SK-N-DZ (cell line): Measurements from ENCODE around the gene PLA2G2D.

Experiments
- DNase-seq: peaks from one replicate; pipeline ENCODE4 v3.0.0-alpha.2; 2015; ENCODE audit warnings: low spot score

Gene PLA2G2D

DNA sequence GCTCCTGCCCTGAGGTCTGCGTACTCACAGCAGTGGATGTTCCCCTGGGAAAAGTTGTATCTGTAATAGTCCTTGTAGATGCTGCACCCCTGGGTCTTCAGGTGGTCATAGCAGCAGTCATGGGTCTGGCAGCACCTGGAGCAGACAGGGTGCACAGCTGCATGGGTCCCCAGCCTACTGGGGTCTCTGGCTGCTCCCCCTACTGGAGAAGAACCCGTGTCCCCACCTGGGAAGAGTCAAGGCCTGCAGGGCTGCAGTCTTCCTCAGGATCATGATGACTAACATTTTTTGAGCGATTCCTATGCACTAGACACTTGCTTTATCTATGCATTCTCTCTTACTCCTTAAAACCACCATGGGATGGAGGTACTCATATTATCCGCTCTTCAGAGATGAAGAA lies 3.9 kb downstream of the PLA2G2D start:
- DNase-seq = no peak

- no peak for DNase-seq
Measured at GRCh38 chr1:20114021-20114648, 5.2 kb downstream of the PLA2G2D start.

GRCh38 chr1:20112279-20113000 lies 6.9 kb downstream of the PLA2G2D start:
- DNase-seq = no peak

DNA sequence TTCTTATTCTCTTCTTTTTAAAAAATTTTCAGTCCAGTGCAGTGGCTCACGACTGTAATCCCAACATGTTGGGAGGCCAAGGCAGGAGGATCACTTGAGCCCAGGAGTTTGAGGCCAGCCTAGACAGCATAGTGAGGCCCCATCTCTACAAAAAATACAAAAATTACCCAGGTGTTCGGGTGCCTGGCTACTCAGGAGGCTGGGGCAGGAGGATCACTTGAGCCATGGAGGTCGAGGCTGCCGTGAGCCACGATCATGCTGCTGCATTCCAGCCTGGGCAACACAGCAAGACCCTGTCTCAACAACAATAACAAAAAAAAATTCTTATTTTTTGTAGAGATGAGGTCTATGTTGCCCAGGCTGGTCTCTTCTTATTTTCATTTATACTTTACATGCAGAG lies 7.9 kb downstream of the PLA2G2D start:
- DNase-seq = no peak

DNA sequence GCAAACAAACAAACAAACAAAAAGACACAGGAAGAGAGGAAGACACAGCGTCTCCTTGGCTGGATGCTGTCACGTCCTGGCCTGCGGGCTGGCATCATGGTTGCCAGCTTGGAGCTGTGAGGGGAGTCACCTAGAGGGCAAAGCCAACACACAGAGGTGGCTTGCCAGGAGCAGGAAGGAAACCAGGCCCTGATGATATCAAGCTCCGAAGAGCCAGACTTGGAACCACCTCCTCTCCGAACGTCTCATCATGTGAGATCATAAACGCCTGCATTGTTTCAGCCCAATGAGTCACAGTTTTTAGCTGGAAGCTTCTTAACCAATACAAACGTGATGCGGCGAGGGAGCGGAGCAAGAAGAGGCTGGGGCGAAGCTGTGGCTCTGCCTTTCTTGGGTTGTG lies 8.7 kb downstream of the PLA2G2D start:
- DNase-seq = no peak

DNA sequence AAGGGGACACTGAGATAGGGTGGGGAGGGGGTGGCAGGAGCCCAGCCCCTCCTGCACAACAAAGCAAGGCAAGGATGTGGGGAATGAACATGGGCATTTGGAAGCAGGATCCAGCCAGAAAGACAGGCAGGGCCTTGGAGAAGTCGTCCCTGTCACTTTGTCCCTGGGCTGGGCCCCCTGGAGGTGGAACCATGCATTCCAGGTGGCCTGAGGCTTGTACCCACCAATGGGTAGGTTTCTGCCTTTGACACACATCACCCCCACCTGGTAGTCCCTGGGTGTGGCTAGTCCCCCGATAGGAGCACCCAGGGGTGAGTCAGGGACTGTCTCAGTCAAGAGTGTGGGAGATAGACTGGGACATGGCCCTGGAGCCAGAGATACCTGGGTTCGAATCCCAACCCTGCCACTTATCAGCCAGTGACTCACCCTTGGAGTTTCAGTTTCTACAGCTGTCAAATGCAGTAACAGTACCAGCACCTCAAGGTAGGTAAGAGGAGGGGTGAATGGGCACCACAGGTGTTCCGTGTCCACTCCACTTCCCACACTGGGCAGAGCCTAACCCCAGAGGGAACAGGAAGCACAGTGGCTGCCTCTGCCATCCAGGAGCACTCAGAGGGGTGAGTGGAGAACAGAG lies 10.0 kb downstream of the PLA2G2D start:
- no peak for DNase-seq

DNA sequence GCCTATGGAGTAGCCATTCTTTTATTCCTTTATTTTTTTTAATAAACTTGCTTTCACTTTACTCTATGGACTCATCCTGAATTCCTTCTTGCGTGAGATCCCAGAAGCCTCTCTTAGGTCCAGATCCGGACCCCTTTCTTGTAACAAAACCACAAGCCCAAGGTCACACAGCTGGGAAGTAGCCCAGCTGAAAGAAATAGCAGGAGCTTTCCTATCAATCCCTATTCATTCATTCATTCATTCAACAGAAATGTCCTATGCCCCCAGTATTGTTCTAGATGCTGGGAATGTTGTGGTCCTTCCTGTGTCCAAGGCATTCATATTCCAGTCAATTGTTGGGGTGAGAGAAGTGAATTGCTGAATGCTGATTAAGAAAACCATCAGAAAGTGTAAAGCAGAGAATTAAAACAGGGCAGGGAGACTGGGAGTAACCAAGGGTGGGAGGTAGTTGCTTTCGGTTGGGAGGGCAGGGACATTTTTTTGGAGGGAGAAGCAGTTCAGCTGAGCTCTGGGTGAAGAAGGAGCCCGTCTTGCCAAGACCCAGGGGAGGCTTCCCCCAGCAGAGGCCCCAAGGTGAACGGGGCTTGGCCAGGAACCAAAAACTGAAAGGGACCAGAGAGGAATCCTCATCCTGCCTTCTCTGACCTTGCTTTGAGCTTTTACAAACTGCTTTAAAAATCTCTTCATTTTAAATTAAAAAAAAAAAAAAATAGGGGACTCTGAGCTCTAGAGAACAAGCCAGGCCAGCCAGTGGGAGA lies 10.8 kb downstream of the PLA2G2D start:
- no peak for DNase-seq

DNA sequence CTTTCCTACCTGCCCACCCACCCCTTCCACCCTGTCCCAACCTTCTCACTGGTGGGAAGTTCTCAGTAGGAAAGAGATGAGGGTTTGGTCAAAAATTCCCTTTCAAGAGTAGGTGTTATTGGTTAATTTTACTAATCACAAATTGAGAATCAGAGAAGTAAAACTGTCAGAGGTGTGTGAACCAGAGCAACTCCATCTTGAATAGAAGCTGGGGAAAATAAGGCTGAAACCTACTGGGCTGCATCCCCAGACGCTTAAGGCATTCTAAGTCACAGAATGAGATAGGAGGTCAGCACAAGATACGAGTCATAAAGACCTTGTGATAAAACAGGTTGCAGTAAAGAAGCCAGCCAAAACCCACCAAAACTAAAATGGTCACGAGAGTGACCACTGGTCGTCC lies 11.5 kb downstream of the PLA2G2D start:
- no peak for DNase-seq

GRCh38 chr1:20107351-20107750 lies 12.0 kb downstream of the PLA2G2D start:
- no peak for DNase-seq

- no peak for DNase-seq
Measured at GRCh38 chr1:20105856-20106255, 13.5 kb downstream of the PLA2G2D start.

- DNase-seq = no peak
Measured at GRCh38 chr1:20102875-20103274, 16.5 kb downstream of the PLA2G2D start.

- no peak for DNase-seq
Measured at GRCh38 chr1:20100632-20101355, 18.5 kb downstream of the PLA2G2D start.

DNA sequence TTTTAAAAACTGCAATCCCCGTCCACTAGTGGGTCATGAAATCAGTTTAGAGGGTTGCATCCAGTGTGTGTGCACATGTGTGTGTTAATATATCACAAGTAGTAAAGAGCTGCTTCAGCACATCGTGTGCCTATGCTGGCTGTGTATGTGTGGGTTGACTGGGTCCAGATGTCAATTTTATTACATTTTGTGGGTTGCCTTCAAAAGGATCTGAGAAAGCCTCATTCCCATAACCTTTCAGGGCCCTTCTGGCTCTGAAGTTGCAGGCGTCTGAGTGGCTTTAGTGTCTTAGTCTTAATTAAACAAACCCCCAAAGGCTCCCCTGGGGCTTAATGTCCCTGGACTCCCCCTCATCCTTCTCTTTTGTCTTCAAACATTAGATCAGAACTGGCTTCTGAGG lies 19.8 kb downstream of the PLA2G2D start:
- no peak for DNase-seq

- DNase-seq = no peak
Measured at GRCh38 chr1:20096840-20097447, 22.4 kb downstream of the PLA2G2D start.

GRCh38 chr1:20095564-20096434 lies 23.5 kb downstream of the PLA2G2D start:
- no peak for DNase-seq

DNA sequence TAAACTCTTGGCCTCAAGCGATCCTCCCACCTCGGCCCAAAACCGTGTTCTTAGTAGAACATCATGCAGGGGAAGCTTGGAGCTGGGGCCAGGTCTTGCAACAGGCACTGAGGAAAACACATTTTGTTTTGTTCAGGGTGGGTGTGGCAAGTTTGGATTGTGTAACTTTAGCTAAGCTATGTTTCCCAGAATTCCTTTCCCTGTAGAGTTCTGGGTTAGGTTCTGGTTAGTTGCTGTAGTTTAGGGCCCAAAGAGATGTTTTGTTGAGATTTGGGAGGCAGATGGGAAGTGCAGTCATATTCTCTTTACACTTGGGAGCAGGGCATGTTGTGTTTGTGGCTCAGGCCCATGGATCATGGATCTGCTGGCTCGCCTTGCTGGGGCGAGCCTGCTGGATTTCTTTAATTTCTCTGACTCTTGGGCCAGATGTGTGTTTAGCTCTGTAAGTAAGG lies 25.4 kb downstream of the PLA2G2D start:
- no peak for DNase-seq

- no peak for DNase-seq
Measured at GRCh38 chr1:20093303-20093702, 26.0 kb downstream of the PLA2G2D start.

GRCh38 chr1:20090641-20091040 lies 28.7 kb downstream of the PLA2G2D start:
- no peak for DNase-seq

DNA sequence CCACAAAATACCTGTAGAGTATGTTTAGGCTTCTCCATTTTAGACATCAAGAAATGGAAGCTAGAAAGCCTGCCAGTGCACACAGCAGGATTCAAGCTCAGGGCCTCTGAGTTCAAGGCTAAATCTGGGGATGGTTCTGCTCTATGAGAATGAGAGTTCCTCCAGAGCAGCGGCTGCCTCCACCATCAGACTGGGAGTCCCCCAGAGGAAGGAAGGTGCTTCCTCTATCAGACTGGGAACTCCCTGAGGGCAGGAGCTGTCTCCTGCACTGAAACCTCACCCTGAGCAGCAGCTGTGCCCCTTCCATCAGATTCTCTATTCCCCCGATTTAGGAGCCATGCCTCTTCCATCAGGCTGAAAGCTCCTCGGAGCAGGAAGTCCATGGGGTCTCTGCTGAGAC lies 29.2 kb downstream of the PLA2G2D start:
- no peak for DNase-seq
